AG10803 (cell line): ENCODE data around the gene TUBG2.

Experiments
- DNase-seq: peaks from one replicate; pipeline ENCODE4 v3.0.0; 2010; ENCODE audit warnings: low read depth
- H3K4me3 ChIP-seq: 2 replicates; pipeline ENCODE4 v1.5.1; 2011; ENCODE audit warnings: mild to moderate bottlenecking, low read length, control low read depth
- TF ChIP-seq, protein P1 (sequence below): conservative IDR thresholded peaks from 2 replicates; pipeline ENCODE4 v1.5.1; 2011; ENCODE audit warnings: mild to moderate bottlenecking, low read length, control low read depth, inconsistent platforms

The TUBG2 gene

DNA sequence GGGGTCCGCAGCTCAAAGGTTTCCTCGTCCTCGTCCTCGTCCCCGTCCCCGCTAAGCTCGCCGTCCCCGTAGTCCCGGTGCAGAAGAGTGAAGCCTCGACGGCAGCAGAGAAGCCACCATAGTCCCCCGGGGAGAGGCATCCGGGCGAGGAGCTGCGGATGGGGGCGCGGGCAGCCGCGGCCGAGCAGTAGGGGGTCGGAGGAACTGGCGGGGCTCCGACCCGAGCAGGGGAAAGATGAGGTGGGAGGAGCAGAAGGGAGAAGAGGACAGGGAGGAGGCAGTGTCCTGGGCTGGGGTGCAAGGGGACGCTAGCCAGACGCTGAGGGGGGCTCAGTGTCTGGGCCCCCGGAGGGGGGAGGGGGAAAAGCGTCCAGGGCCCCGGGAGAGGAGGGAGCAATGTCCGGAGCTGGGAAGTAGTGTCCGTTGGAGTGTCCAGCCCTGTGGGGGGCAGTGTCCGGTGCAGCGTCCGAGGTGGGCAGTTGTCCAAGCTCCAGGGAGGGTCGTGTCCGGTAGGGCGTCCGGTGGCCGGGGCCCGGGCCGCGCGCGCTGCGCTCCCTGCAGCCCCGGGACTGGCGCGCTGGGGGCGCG is 17.4 kb downstream of the TUBG2 start, which contains the start of gene PLEKHH3:
TSS of gene PLEKHH3 (minus strand) at position 571 of the 588 bp plus-strand sequence. CDS start at position 140, 431 bp downstream.
- DNase-seq = no peak
- peak within 1 kb of the TSS; percentile 91 for H3K4me3 ChIP-seq
- TF ChIP-seq, protein P1, sequence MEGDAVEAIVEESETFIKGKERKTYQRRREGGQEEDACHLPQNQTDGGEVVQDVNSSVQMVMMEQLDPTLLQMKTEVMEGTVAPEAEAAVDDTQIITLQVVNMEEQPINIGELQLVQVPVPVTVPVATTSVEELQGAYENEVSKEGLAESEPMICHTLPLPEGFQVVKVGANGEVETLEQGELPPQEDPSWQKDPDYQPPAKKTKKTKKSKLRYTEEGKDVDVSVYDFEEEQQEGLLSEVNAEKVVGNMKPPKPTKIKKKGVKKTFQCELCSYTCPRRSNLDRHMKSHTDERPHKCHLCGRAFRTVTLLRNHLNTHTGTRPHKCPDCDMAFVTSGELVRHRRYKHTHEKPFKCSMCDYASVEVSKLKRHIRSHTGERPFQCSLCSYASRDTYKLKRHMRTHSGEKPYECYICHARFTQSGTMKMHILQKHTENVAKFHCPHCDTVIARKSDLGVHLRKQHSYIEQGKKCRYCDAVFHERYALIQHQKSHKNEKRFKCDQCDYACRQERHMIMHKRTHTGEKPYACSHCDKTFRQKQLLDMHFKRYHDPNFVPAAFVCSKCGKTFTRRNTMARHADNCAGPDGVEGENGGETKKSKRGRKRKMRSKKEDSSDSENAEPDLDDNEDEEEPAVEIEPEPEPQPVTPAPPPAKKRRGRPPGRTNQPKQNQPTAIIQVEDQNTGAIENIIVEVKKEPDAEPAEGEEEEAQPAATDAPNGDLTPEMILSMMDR = peak; percentile 25

- TF ChIP-seq, protein P1 = no peak
- DNase-seq = peak; percentile 99
- peak overlapping the region; percentile 91 for H3K4me3 ChIP-seq
These were observed 18.2 kb downstream of the TUBG2 start for GRCh38 chr17:42677012-42677857.

GRCh38 chr17:42677921-42678781 is 19.1 kb downstream of the TUBG2 start:
- peak; percentile 89 for DNase-seq
- TF ChIP-seq, protein P1 = no peak
- peak overlapping the region; percentile 75 for H3K4me3 ChIP-seq

DNA sequence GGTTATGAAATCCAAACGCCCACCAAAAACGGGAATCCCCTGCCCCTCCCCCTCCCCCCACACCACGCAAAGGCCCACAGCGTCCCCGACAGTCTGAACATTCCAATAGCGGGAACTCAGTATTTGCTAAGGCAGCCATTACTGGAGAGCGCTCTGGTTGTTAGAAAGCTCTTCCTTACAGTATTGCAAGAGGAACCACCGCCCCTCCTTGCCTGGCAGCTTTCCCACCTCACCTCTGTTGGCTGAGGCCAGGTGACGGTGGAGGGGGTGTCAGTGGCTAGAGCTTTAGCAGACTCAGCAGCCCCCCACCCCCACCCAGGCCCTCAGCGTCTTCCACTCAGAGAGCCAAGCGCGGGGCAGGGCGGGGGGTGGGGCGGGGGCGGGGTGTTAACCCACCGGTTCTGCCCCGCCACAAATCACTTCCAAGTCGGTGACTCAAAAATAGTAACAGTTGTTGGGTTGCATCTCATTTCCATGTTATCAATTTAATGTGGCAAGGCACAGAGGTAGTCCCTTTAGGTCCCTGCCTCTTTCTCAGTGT is 19.9 kb downstream of the TUBG2 start:
- peak; percentile 35 for DNase-seq
- H3K4me3 ChIP-seq = peak overlapping the region; percentile 75
- TF ChIP-seq, protein P1 = peak; percentile 14

DNA sequence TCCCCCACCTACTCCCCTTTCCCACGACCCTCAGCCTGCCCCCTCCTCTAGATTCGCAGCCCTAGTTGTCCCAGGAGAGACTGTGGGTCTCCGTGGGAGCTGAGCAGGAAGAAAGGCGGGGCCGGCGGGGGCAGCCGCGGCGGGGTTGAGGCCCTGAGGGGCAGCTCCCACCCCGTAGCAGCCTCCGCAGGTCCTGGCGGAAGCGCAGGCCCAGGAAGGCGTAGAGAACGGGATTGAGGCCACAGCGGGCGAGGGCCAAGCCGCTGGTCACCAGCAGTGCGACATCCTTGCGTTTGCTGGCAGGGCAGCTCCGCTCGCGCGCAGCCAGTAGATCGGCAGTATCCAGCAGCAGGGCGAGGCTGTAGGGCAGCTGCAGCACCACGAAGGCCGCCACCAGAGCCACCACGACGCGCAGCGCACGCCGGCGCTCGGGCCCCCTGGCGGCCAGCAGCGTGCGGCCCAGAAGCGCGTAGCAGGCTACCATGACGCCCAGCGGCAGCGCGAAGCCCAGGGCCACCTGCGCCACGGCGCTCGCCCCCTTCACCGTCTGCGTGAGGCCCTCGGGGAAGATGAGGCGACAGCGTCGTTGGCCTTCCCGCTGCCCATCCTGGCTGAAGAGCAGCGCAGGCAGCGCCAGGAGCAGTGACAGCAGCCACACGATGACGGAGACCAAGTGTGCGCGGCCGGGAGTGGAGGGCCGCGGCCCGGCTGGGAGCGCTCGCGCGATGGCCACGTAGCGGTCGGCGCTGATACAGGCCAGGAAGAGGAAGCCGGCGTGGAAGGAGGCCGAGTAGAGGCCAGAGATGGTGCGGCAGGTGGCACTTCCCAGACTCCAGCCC is 20.6 kb downstream of the TUBG2 start:
- DNase-seq = peak; percentile 78
- TF ChIP-seq, protein P1 = peak; percentile 51
- H3K4me3 ChIP-seq = peak overlapping the region; percentile 55

DNA sequence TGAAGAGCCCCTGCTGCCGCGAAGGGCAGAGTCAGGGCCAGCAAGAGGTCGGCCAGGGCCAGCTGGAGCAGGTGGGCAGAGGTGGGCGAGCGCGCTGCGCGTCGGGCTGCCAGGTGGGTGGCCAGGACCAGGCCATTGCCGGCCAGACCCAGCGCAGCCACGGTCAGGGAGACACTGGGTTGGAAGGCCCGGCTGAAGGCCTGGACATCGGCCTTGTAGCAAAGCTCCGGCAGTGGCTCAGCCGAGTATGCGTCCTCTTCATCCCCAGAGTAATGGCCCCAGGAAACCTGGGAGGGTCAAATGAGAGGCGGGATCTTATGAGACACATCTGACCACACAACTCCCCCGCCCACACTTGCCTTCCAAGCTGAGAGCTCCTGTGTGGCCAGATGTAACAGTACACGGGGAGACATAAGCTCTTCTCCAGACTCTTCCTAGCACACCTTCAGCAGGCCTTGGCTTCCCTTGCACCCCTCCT is 21.3 kb downstream of the TUBG2 start:
- peak; percentile 7 for DNase-seq
- TF ChIP-seq, protein P1 = no peak
- peak overlapping the region; percentile 40 for H3K4me3 ChIP-seq
